Ammon's horn (tissue), 1 donor: ENCODE results near the gene PDLIM4.
A peak's percentile ranks its signal among the peaks of the same experiment; 100 is the strongest.

Experiments
- DNase-seq: peaks from one replicate; pipeline ENCODE4 v3.0.0-alpha.2; 2016; ENCODE audit warnings: low spot score

The PDLIM4 gene

DNA sequence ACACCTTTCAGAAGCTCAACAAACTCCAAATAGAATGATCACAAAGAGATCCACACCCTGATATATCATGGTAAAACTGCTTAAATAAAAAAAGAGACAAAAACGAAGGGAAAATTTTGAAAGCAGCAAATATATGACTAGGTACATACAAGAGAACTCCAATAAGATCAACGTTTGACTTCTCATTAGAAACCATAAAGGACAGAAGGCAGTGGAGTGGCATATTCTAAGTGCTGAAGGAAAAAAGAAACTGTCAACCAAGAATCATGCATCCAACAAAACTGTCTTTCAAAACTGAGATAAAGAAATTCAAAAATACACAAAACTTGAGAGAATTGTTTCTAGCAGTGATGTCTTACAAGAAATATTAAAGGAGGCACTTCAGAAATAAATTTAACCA lies 47.9 kb downstream of the PDLIM4 start:
- no peak for DNase-seq

DNA sequence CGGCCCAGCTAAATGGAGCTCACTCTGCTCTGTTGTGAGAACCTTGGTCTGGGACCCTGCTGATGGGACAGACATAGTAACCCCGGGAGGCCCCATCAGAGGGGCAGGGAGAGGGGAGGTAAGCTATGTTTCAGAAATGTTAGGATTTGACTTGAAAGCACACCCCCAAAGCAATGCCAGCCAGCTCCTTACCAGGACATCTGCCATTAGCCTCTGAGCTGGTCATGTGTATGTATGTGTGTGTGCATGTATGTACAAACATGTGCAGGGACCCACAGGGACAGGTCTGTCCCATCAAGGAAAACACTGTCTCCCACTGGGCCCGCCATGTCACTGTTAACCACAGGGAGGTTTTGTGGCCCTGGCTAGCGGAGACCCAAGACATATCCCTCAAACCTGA lies 51.2 kb downstream of the PDLIM4 start:
- no peak for DNase-seq

DNA sequence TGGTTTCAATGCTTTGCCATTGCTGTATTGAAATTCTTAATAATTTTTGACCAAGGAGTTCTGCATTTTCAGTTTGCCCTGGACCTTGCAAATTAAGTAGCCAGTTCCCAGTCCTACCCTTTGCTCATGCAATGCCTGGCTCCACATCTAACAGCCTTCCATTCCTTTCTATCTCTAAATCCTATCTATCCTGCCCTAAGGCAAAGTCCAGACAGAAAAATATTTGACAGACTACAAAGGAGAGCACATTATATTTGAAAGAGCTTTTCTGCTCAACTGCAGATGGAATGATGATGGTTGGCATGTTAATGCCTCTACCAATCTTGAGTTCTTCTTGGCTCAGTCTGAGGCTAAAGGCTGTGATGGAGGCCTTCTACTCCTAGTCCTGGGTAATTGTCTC lies 52.2 kb downstream of the PDLIM4 start:
- DNase-seq = no peak

DNA sequence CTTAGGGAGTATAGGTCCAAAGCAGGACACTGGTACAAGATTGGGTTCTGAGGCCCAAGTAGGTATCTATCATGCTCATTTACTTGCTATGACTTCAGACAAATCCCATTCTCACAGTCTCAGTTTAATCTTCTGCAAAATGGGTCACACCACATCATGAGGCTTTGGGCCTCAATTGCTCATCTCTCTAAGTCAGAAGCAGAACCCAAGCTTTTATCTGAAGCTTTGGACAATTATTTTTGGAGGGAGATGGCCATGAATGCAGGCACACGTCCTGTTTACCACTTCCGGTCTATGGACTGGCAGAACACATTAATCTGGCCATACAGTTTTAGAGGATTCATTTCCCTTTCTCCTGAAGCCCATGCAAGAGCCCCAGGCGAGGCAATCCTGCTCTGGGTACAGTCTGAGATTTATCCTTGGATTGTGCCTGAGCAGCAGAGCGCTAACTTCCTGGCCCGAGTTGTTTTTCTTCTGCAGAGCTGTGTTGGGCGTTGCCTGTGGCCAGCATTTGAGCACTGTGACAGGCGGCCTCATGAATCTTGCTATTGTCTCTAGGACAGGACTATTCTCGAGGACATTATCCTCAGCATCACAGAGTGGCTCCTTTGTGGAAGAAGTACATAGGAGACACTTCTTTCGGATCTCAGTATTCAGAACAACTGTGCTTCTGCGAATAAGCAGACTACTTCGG lies 52.8 kb downstream of the PDLIM4 start:
- DNase-seq = peak; percentile 54

DNA sequence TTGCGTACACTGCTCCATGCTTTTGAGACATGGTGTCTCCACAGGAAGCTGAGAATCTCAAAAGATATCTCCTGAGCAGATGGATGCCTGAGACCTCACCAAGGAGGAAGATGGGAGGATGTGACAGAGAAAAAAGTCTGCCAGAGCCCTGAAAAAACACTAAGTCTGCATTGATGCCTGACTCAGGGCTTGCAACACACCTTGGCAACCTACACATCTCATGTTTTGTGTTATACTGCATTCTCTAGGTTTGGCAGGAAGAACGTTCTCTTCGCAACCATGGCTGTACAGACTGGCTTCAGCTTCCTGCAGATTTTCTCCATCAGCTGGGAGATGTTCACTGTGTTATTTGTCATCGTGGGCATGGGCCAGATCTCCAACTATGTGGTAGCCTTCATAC lies 55.9 kb downstream of the PDLIM4 start:
- DNase-seq = no peak

DNA sequence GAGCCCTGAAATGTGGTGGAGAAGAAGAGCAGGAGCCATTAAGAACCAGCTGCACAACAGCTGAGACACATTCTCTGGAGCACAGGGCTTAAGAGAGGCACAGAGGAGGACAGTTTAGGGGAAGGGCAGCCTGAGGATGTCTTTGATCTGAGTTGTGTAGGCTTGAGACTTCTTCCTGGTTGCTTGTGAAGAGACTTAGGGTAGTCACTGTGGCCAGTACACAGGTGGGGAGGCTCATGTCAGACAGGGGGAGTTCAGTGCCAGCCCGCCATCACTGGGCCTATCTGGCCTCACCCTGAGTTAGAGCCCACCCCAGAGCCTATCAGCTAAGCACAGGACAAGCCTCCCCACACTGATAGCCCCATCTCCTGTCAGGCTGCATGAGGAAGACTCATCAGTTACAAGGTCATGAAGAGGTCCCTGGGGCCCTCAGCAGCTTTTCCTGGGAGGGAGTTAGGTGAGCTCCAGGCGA lies 56.5 kb downstream of the PDLIM4 start:
- DNase-seq = no peak

DNA sequence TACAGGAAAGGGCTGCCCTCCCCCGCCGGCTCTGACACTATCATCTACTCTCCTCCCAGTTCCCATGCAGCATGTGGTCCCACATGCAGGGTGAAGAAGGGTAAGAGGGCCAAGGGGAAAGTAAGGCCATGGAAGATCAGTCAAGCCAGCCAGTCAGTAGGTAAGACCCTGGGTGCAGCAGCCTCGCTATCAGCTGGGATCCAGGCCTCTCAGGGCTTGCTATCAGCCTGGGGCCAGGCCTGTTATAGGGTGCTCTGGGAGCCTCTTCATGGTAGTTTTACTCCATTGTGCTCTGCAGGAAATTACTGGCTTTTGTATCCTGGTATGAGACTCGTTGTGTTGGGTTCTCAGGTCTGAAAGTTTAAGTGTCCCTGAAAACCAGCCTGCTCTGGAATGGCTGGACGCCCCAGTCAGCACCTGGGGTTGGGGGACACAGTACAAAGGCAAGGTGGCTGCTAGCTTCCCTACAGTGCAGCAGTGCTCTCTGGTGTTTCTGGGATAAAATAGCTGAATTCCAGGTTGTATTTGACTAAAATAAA lies 58.1 kb downstream of the PDLIM4 start:
- no peak for DNase-seq

DNA sequence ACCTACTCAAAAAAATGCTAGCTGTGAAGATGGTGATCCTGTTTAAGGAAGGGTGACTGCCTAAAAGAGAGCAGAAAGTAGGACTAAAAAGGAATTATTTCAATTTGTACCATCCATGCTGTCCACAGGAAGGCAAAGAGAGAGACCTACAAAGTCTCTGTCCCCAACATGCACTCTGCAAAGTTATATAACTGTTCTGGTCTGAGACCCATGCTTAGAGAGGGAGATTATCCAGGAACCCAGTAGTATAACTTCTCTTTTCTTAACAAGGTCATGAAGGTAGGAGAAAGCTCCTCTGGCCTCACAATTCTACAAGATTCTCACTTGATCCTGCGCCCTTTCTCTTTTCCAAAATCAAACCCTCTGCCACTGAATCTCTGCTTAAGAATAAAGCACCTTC lies 62.5 kb downstream of the PDLIM4 start:
- no peak for DNase-seq

DNA sequence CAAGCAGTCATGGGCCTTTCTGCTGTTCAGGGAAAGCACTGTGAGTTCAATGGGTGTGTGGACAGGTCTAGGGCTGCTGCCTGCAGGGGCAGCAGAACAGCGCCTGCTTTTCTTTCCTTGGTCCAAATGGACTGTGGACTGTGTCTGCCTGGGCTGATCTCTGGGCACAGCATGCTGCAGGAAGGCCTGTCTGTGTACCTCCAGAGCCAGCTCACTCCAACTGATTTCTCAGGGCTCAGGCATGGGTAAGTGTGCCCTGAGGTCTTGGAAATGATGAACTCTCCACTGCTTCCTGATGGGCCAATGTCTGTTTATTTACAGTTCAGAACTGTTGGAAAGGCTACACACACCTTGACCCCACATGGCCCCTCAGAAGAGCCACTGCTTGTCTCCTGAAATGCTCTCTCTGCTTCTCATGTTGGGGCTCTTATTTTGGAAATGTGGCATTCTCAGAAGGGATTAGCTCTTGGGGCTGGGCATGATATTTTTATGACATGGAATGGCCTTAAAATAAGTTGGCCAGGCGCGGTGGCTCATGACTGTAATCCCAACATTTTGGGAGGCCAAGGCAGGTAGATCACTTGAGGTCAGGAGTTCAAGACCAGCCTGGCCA lies 63.7 kb downstream of the PDLIM4 start:
- DNase-seq = no peak

DNA sequence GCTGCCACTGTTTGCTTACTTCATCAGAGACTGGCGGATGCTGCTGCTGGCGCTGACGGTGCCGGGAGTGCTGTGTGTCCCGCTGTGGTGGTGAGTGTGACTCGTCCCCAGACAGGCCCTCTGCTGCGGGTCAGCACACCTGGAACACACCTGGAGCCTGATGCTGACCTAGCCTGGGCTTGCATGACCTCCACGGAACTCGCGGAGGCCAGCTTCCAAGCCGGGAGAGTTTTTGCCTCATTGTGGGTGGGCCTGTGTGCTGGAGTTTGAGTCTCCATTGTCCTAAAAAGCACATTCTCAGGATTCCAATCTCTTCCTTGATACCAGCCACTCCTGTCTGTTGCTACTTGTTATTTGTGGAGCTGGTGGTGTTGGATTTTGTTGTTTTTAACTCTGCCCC lies 64.8 kb downstream of the PDLIM4 start:
- DNase-seq = no peak
